Measurements from ENCODE around the gene CNTNAP3B. TPM values are rescaled to one million over a fixed set of nuclear protein-coding genes. Genes with fewer than 3 reads are reported as not detected.
"Not testable (repeated sequence)": the region's sequence is repeated elsewhere in the genome, so short reads cannot be mapped to it uniquely, and the experiment has no call there.

The CNTNAP3B gene
- total RNA-seq, 1 donor from 2014 or later, result 11.1 TPM

DNA sequence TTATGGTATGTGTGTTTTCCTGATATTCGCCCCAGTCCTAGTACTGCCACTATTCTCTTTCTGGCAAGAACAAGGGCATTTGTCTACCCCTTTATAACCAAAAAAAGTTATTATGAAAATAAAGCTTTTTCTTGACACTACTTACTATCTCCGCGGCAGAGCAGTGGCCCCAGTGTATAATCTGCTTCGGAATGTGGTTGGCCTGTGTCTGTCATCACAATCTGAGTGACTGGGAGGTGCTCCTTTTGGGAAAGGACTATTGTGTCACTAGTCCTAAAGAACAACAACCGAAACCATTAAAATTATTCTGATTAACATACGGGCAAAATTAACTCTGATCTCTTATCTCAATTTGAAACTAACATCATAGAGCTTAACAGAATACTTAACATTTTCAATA is 200.1 kb downstream of the CNTNAP3B start:
- H3K36me3 ChIP-seq; H3K4me3 ChIP-seq; intact Hi-C loops (cut with DNase I); DNase-seq; H3K4me1 ChIP-seq; H3K27ac ChIP-seq; H3K9me3 ChIP-seq; ATAC-seq; H3K27me3 ChIP-seq (ENCODE audit: low read depth): not testable (repeated sequence)

DNA sequence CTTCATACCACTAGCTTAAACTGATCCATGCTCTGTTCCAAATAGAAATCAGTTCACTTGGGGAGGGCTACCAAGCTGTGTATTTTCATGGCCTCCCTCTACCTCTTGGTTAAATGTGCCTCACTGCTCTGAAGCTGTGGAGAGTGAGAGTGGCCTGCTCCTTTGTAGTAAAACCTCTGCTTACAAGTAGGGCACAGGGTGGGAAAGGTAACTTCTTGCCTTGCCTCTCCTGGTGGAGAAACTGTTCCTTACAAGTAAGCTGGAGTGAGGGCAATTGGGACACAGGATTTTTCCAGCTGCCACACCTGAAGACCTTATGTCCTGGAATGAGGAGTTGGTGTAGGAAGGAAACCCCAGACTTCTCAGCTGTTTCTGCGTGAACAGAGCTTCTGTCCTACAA is 211.9 kb downstream of the CNTNAP3B start:
- H3K27ac ChIP-seq; H3K36me3 ChIP-seq; H3K9me3 ChIP-seq; H3K4me1 ChIP-seq; ATAC-seq; H3K4me3 ChIP-seq; DNase-seq; intact Hi-C loops (cut with DNase I); H3K27me3 ChIP-seq (ENCODE audit: low read depth): not testable (repeated sequence)

DNA sequence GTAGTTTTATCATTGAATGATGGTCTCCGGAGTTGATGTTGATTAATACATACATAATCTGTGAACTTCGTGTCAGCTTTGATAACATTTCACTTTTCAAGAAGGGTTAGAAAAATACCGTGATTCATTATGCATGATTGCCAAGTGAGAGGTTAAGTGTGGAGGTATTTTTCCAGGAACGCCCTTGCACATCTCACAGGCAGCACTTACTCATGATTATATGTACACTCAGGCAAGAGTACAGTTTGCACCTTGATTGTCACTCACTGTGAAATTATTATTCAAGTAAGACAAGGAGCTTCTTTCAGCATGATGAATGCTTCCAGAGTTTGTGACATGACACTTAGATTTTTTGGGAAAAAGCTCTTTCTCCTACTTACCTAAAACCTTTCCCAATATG is 223.7 kb downstream of the CNTNAP3B start:
- H3K9me3 ChIP-seq; H3K27me3 ChIP-seq (ENCODE audit: low read depth); H3K36me3 ChIP-seq; DNase-seq; intact Hi-C loops (cut with DNase I); H3K4me1 ChIP-seq; ATAC-seq; H3K27ac ChIP-seq; H3K4me3 ChIP-seq: not testable (repeated sequence)

DNA sequence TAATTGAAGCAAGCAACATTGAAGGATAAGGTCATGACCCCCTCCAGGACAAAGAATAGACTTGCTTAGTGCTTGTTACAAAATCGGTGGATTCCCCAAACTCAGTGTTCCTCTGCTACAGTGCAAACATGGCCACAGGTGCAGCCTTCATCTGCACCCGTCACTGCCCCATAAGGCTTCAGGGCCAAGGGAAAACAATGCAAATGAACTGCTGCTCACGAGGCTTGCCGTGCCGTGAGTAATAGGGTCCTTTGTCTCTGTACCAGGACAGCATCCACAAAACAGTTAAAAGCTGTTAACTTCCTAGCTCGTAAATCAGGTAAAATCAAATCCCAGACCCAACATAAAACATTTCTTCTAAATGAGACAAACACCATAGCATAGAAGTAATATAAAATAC is 226.5 kb downstream of the CNTNAP3B start:
- H3K27ac ChIP-seq; DNase-seq; ATAC-seq; H3K27me3 ChIP-seq (ENCODE audit: low read depth); H3K4me1 ChIP-seq; H3K36me3 ChIP-seq; H3K4me3 ChIP-seq; H3K9me3 ChIP-seq; intact Hi-C loops (cut with DNase I): not testable (repeated sequence)

DNA sequence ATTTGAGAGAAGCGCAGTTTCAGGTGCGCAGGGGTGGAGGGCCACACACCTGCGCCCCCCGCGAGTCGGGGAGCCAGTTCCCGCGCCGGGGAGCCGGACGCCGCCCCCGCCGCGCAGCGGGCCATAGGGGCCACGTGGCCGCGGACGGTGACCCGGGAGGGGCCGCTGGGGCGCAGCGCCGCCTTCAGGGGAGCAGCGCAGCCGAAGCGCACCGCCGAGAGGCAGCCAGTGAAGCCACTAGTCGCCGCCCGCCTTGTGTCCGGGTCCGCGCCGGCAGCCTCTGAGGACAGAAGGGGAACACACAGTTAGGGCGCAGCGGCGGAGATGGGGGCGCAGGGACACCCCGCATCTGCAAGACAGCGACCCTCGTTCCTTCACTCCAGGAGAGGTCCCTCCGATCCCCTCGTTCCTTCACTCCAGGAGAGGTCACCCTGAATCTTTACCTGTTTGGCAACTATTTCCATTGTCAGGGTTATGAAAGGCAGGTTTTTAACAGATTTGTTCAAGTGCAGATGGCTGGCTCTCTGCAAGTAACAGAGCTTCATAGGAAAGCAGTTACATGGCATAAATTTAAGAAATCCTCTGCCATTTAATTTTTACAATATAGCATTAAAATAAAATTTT is 230.4 kb downstream of the CNTNAP3B start:
- H3K27ac ChIP-seq; DNase-seq; H3K27me3 ChIP-seq (ENCODE audit: low read depth); H3K36me3 ChIP-seq; H3K9me3 ChIP-seq; intact Hi-C loops (cut with DNase I); H3K4me3 ChIP-seq; H3K4me1 ChIP-seq: not testable (repeated sequence)
- peak; percentile 40 to 53 for ATAC-seq

DNA sequence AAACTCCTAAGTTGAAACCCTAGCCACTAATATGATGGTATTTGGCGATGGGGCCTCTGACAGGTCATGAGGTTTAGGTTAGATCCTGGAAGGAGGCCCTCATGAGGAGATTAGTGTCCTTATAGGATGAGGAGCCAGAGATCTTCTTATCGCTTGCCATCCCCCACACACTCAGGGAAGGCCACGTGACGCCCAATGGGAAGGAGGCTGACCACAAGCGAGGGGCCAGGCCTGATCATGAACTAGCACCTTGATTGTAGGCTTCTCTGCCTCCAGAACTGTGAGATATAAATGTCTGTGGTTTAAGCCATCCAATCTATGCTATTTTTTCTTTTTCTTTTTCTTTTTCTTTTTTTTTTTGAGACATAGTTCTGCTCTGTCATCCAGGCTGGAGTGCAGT is 254.7 kb downstream of the CNTNAP3B start:
- H3K9me3 ChIP-seq; ATAC-seq; H3K27ac ChIP-seq; DNase-seq; H3K36me3 ChIP-seq; intact Hi-C loops (cut with DNase I); H3K4me1 ChIP-seq; H3K4me3 ChIP-seq; H3K27me3 ChIP-seq (ENCODE audit: low read depth): not testable (repeated sequence)

DNA sequence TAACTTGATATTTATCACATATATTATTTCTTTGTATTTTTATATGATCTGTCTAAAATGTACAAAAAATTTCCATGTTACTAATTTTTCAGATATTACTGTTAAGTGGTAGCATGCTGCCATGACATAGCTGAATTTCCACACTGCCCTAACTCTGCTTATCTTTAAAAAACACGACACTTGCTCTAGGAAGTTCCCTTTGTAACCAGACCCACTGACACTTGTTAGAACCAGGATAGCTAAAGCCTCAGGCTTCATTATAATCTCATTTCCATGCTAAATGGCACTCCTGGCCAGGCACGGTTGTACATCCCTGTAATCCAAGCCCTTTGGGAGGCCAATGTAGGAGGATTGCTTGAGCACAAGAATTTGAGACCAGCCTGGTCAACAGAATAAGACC is 273.8 kb downstream of the CNTNAP3B start:
- DNase-seq; ATAC-seq; intact Hi-C loops (cut with DNase I); H3K4me1 ChIP-seq; H3K27ac ChIP-seq; H3K27me3 ChIP-seq (ENCODE audit: low read depth); H3K4me3 ChIP-seq; H3K36me3 ChIP-seq; H3K9me3 ChIP-seq: not testable (repeated sequence)

DNA sequence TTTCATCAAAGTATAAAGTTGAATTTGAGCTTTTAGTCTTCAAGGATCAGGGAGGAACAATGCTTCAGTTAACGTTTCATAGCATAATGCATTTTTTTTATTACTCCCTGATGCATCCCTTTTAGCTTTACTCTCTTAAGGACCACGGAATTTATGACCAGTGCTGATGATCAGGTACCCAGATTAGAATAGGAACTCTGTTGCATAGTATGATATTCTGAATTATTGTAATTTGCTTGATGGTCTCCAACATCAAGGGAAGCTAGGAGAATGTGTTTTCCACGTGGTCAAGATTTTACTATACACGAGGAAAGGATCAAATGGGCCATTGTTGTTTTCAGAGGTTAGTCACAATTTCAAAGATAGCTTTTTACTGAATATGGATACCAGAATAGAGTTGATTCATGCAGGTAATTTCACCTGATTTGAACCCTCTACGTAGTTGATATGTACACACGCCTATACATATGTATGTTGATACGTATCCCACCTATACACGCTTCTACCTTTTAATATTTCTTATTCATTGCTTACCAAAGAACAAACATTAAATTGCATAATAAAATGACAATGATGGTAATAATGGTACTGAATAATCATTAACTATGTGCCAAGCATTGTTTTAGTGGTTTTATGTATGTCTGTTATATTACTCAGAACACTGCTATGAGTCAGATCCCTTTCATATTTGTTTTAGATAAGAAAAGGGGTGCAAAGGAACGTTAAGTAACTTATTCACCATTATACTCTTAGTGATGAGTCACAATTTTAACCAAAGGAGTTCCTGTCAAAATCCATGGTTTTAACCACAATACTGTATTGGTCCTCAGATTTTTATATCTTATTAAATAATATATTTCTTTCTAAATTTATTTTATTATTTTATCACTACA is 277.1 kb downstream of the CNTNAP3B start:
- H3K27ac ChIP-seq; H3K36me3 ChIP-seq; H3K4me1 ChIP-seq; DNase-seq; intact Hi-C loops (cut with DNase I); H3K27me3 ChIP-seq (ENCODE audit: low read depth); H3K4me3 ChIP-seq; H3K9me3 ChIP-seq: not testable (repeated sequence)
- peak; percentile 57 to 65 for ATAC-seq

DNA sequence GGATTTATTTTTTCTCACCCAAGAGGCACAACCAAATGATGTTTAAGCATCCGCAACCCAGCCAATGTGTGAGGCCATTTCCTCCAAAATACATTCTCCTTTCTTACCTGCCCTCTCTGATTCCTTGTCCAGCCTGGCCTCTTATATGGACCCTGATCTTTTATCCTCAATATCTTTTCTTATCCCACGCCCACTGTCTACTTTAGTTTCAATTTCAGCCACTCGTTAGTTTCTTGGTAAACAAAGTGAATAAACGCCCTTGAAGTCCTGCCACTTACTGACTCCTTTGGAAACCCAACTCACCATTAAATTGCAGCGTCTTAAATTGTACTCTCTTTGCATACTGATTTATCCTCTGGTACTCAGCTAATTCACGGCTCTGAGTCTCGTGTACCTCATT is 281.4 kb downstream of the CNTNAP3B start:
- H3K4me3 ChIP-seq; DNase-seq; H3K4me1 ChIP-seq; H3K9me3 ChIP-seq; ATAC-seq; H3K27ac ChIP-seq; H3K27me3 ChIP-seq (ENCODE audit: low read depth); H3K36me3 ChIP-seq; intact Hi-C loops (cut with DNase I): not testable (repeated sequence)

Other genes starting within 250 kb of the CNTNAP3B start
- gene SPATA31A6, start 54.2 kb upstream of the CNTNAP3B start, total RNA-seq, result not detected

Measured in lower lobe of right lung (tissue), 2 donors.